HepG2 (cell line): Measurements from ENCODE around the gene CLDN19. TPM values are rescaled to one million over a fixed set of nuclear protein-coding genes. Genes with fewer than 3 reads are reported as not detected.
A peak's percentile ranks its signal among the peaks of the same experiment; 100 is the strongest.

Experiments
- CBFB ChIP-seq: sonication (generic); formaldehyde crosslinking; IDR thresholded peaks from 2 replicates; pipeline ENCODE4 v1.4.0; 2020; ENCODE audit warnings: missing genetic modification reagents
- E2F2 ChIP-seq: sonication (generic); formaldehyde crosslinking; IDR thresholded peaks from 2 replicates; pipeline ENCODE4 v1.4.0; 2020; ENCODE audit warnings: missing genetic modification reagents, borderline replicate concordance
- KMT2B ChIP-seq: IDR thresholded peaks from 2 replicates; pipeline ENCODE4 v1.6.1; 2016; ENCODE audit warnings: missing genetic modification reagents, missing compliant biosample characterization
- NFIC ChIP-seq: IDR thresholded peaks from 2 replicates; pipeline ENCODE4 v1.6.1; 2012; ENCODE audit warnings: mild to moderate bottlenecking, low read length, inconsistent platforms
- NR3C1 ChIP-seq: sonication (generic); formaldehyde crosslinking; IDR thresholded peaks from 2 replicates; pipeline ENCODE4 v1.4.0; 2020; ENCODE audit warnings: missing genetic modification reagents
- SAP130 ChIP-seq: IDR thresholded peaks from 2 replicates; pipeline ENCODE4 v1.6.1; 2016; ENCODE audit warnings: low read depth
- TEAD2 ChIP-seq: sonication (generic); formaldehyde crosslinking; IDR thresholded peaks from 2 replicates; pipeline ENCODE4 v1.9.0; 2021; ENCODE audit warnings: missing genetic modification reagents
- ZNF235 ChIP-seq: sonication (generic); formaldehyde crosslinking; IDR thresholded peaks from 2 replicates; pipeline ENCODE4 v1.8.1; 2023; ENCODE audit warnings: mild to moderate bottlenecking, missing genetic modification reagents, borderline replicate concordance
- ZNF382 ChIP-seq: sonication (generic); formaldehyde crosslinking; IDR thresholded peaks from 2 replicates; pipeline ENCODE4 v1.5.0; 2020; ENCODE audit warnings: missing genetic modification reagents, mild to moderate bottlenecking, borderline replicate concordance
- ZNF570 ChIP-seq: sonication (generic); formaldehyde crosslinking; IDR thresholded peaks from 2 replicates; pipeline ENCODE4 v1.4.0; 2020; ENCODE audit warnings: mild to moderate bottlenecking, missing genetic modification reagents, borderline replicate concordance
- ZNF770 ChIP-seq: sonication (generic); formaldehyde crosslinking; IDR thresholded peaks from 2 replicates; pipeline ENCODE4 v1.5.0; 2020; ENCODE audit warnings: mild to moderate bottlenecking, missing genetic modification reagents
- polyA plus RNA-seq, 8 experiments: library from polyadenylated mRNA; depleted of rRNA in 3 of 8; stranded (reverse) in 7 of 8; unstranded in 1 of 8; fragments of >200 nt; fragmentation: Illumina TruSeq in 4 of 8; extraction: Trizol in 4 of 8; gene quantifications; 2 replicates each; pipeline versions ENCODE4 v1.2.1 to v1.2.3, GENCODE V29; 2011 to 2016; ENCODE audit warnings: low read depth in 4 of 8, missing spikeins in 1 of 8, mixed read lengths in 1 of 8; ENCODE audit not compliant: insufficient read depth in 1 of 8
- total RNA-seq, 5 experiments: library from RNA; depleted of rRNA; stranded (reverse); fragments of >200 nt; fragmentation: Illumina TruSeq; extraction: Trizol; gene quantifications; 2 replicates each; pipeline ENCODE4 v1.2.3, GENCODE V29; 2016; ENCODE audit warnings: low read depth in 1 of 5
- TF ChIP-seq, protein P1 (sequence below): sonication (generic); formaldehyde crosslinking; IDR thresholded peaks from 2 replicates; pipeline ENCODE4 v1.8.1; 2022; ENCODE audit warnings: low read depth, mild to moderate bottlenecking, missing genetic modification reagents
- TF ChIP-seq, protein P2 (sequence below): sonication (generic); formaldehyde crosslinking; IDR thresholded peaks from 2 replicates; pipeline ENCODE4 v1.9.0; 2021; ENCODE audit warnings: missing genetic modification reagents, borderline replicate concordance
- TF ChIP-seq, protein P3 (sequence below): sonication (generic); formaldehyde crosslinking; IDR thresholded peaks from 2 replicates; pipeline ENCODE4 v1.5.1; 2020; ENCODE audit warnings: mild to moderate bottlenecking, missing genetic modification reagents
- TF ChIP-seq, protein P4 (sequence below): sonication (generic); formaldehyde crosslinking; IDR thresholded peaks from 2 replicates; pipeline ENCODE4 v1.5.1; 2020; ENCODE audit warnings: missing genetic modification reagents, mild to moderate bottlenecking, borderline replicate concordance
- TF ChIP-seq, protein P5 (sequence below): sonication (generic); formaldehyde crosslinking; IDR thresholded peaks from 2 replicates; pipeline ENCODE4 v1.4.0; 2020; ENCODE audit warnings: missing genetic modification reagents

The CLDN19 gene
- total and polyA plus RNA-seq, 2 of the 13 experiments (the other 11 are each of a cell fraction or from before 2014, with no cell fraction given) = 5.0 to 7.6 TPM

GRCh38 chr1:42765832-42766740, 26.1 kb upstream of the CLDN19 start (continued):
- TF ChIP-seq, protein P1, sequence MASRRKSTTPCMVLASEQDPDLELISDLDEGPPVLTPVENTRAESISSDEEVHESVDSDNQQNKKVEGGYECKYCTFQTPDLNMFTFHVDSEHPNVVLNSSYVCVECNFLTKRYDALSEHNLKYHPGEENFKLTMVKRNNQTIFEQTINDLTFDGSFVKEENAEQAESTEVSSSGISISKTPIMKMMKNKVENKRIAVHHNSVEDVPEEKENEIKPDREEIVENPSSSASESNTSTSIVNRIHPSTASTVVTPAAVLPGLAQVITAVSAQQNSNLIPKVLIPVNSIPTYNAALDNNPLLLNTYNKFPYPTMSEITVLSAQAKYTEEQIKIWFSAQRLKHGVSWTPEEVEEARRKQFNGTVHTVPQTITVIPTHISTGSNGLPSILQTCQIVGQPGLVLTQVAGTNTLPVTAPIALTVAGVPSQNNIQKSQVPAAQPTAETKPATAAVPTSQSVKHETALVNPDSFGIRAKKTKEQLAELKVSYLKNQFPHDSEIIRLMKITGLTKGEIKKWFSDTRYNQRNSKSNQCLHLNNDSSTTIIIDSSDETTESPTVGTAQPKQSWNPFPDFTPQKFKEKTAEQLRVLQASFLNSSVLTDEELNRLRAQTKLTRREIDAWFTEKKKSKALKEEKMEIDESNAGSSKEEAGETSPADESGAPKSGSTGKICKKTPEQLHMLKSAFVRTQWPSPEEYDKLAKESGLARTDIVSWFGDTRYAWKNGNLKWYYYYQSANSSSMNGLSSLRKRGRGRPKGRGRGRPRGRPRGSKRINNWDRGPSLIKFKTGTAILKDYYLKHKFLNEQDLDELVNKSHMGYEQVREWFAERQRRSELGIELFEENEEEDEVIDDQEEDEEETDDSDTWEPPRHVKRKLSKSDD (CRISPR knock-in tag) = no peak
- TF ChIP-seq ZNF570 (CRISPR knock-in tag) (no peak), ZNF235 (peak; percentile 47; the same call in 1 of the 2 replicates), ZNF382 (CRISPR knock-in tag) (no peak), NFIC (no peak), SAP130 (peak; percentile 79), ZNF770 (CRISPR knock-in tag) (no peak), KMT2B (CRISPR knock-in tag) (no peak), E2F2 (CRISPR knock-in tag) (no peak), TEAD2 (no peak), NR3C1 (CRISPR knock-in tag) (no peak), CBFB (CRISPR knock-in tag) (no peak)
- TF ChIP-seq, protein P2, sequence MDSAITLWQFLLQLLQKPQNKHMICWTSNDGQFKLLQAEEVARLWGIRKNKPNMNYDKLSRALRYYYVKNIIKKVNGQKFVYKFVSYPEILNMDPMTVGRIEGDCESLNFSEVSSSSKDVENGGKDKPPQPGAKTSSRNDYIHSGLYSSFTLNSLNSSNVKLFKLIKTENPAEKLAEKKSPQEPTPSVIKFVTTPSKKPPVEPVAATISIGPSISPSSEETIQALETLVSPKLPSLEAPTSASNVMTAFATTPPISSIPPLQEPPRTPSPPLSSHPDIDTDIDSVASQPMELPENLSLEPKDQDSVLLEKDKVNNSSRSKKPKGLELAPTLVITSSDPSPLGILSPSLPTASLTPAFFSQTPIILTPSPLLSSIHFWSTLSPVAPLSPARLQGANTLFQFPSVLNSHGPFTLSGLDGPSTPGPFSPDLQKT (CRISPR knock-in tag) = no peak
- TF ChIP-seq, protein P3, sequence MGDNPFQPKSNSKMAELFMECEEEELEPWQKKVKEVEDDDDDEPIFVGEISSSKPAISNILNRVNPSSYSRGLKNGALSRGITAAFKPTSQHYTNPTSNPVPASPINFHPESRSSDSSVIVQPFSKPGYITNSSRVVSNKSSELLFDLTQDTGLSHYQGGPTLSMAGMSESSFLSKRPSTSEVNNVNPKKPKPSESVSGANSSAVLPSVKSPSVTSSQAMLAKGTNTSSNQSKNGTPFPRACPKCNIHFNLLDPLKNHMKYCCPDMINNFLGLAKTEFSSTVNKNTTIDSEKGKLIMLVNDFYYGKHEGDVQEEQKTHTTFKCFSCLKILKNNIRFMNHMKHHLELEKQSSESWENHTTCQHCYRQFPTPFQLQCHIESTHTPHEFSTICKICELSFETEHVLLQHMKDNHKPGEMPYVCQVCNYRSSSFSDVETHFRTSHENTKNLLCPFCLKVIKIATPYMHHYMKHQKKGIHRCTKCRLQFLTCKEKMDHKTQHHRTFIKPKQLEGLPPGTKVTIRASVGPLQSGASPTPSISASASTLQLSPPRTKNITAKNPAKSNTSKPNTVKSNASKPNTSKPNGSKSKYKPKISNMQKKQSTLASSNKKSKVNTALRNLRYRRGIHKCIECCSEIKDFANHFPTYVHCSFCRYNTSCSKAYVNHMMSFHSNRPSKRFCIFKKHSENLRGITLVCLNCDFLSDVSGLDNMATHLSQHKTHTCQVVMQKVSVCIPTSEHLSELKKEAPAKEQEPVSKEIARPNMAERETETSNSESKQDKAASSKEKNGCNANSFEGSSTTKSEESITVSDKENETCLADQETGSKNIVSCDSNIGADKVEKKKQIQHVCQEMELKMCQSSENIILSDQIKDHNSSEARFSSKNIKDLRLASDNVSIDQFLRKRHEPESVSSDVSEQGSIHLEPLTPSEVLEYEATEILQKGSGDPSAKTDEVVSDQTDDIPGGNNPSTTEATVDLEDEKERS (CRISPR knock-in tag) = no peak
- TF ChIP-seq, protein P4, sequence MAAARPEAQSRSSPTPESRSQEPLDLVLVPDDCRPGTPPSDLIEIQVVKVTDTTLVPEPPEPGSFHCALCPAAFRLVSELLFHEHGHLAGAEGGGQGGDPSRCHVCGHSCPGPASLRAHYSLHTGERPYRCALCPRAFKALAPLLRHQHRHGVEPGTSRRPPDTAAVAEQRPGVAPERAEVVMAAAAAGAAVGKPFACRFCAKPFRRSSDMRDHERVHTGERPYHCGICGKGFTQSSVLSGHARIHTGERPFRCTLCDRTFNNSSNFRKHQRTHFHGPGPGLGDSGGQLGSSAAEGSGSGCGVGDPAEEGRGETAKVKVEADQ = no peak; the same call in 1 of the 2 replicates
- TF ChIP-seq, protein P5, sequence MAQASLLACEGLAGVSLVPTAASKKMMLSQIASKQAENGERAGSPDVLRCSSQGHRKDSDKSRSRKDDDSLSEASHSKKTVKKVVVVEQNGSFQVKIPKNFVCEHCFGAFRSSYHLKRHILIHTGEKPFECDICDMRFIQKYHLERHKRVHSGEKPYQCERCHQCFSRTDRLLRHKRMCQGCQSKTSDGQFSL (CRISPR knock-in tag) = peak; percentile 56; the same call in 1 of the 2 replicates
